GM03348 (cell line): ENCODE data around the gene PEX5L.

Source experiments
- DNase-seq: peaks from one replicate; pipeline ENCODE4 v3.0.0; 2012; ENCODE audit warnings: low spot score

Gene PEX5L

GRCh38 chr3:179897231-179897630 lies 139.5 kb downstream of the PEX5L start:
- DNase-seq, result no peak

DNA sequence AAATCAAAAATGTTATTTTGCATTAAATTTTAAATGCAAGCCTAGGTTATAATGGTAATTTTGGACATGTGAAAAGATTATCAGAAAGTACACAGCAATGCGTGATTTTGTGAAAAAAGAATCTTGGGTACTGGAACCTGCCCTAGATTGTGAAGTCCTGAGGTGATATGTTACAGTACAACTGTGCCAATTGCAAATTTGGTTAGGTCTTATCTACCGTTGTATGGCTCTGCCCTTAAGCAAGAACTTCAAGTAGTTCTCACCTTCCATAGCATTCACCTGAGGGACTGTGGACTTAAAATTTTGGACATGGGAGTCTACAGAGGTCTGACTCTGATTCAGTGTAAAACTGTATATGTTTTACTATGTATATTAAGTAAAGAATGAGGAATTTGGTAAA lies 140.2 kb downstream of the PEX5L start:
- no peak for DNase-seq

DNA sequence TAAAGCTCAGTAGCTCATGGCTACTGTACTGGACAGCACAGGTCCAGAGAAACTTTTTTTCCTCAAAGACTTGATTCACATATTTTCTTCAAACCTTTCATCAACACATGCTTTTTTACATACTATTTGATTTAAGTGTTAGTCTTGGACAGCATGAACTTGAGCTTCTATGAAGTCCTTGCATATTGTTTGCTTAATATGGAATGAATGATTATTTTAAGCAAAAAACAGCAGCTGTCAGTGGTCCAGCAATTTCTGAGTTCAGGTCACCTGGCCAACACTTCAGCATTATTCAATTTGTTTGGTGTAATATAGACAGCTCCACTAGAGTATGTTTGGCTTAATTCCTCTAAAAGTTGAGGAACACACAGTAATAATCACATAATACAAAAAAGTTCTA lies 141.4 kb downstream of the PEX5L start:
- no peak for DNase-seq

DNA sequence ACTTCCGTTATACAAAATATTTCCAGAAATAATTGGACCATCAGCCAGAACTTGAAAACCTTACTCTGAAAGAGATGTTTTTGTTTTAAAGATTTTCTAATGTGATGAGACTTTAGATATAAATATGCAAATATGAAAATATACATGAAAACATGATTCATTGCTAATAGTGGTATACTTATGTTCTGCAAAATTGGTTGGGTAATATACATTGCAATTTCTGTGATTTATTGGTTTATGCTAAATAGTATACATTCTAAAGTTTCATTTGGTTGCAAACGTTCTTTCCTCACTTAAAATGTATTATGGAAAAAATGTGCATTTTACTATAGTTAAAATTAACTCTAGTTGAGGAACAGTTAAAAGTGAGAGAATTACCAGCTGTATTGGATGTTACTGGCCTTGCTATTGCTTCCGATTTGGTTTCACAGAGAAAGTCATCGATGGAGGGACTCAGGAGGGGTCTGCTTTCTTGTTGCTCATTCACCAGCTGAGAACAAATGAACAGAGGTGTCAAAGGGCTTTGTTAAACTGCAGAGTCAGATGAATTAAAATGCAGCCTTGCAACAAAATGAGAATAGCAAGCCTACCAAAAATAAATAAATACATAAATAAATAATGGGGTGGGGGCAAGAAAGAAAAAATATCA lies 149.3 kb downstream of the PEX5L start:
- no peak for DNase-seq

- DNase-seq, result no peak
These were observed 150.8 kb downstream of the PEX5L start for GRCh38 chr3:179885950-179886349.

GRCh38 chr3:179884136-179884535 lies 152.6 kb downstream of the PEX5L start:
- DNase-seq, result no peak

- DNase-seq, result no peak
These were observed 154.4 kb downstream of the PEX5L start for GRCh38 chr3:179882292-179882691.

DNA sequence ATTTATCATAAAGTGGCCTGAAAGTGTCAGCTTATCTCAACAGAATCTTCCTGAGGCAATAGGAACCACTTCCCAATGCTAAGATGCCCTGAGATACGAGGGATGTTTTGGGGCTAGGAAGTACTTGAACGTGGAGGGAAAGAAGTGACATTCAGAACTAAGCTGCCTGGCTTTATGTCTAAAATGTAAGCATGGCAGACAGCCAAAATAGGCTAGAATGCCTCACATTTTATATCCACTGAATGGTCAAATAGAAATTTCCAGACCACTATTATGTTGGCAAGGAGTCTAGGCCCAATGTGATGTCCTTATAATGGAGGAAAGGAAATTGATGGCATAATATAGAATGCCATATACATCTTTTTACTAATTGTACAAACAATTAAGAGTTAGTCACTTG lies 154.9 kb downstream of the PEX5L start:
- no peak for DNase-seq

DNA sequence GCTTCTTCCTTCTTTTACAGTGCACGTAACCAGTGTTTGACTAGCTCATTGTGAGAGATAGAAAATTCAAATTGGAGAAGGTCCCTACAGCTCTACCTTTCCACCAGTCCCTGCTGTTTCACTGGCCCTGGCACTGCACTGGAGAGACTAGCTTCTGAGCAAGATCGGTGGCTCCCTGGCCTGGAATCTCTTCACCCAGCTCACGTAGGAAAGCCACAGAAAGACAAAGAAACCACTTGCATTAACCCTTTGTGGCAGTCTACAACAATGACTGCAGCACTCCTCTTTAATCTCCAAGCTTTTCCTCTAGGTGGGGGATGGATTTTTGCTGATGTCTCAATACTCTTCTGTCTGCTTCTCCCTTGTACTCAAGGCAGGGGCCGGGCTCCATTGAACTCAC lies 155.9 kb downstream of the PEX5L start:
- no peak for DNase-seq

DNA sequence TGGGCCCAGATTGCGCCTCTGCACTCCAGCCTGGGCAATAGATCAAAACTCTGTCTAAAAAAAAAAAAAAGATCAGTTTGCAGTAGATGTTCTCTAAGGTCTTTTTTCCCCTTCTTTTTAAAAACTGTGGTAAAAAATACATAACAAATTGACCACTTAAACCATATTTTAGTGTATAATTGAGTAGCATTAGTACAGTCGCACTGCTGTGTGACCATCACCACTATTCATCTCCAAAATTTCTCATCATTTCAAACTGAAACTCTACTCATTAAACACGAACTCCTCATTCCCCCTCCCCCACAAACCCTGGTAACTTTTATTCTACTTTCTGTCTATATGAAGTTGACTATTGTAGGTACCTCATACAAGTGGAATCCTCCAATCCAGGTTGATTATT lies 160.3 kb downstream of the PEX5L start:
- no peak for DNase-seq

DNA sequence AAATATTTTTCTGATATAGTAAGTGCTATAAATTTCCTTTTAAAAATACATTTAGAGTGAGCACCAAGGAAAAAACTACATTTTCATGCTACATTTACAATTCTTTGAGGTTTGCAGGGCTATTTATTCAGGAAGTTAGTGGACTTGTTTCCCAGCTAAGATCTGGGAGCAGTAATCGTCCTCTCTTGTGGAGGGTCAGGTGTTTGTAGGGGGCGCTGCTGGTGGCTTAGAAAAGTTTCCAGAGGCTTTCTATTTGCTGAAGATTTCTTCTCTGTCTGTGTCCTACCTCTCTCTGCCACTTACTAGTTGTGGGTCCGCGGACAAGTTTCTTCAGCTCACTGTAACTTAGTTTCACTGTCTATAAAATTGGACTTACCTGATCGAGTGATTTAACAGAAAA lies 163.9 kb downstream of the PEX5L start:
- no peak for DNase-seq

GRCh38 chr3:179871782-179872181 lies 165.0 kb downstream of the PEX5L start:
- DNase-seq, result no peak

DNA sequence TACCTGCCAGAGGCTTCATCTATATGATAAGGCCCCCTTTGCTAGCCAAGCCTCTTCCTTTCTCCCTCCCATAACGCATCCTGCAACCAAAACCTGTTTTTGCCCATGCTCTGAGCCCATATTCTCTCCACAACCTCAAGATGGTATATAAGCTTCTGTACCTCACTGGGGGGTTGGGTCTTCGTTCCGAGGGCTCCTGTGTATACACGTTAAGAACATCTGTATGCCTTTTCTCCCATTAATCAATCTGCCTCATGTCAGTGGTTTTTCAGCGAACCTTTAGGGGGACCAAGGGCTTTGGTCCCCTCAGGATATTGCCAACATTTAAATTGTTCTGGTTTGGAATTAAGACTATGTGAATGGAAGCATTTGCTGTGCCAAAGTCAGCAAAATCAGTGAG lies 168.0 kb downstream of the PEX5L start:
- no peak for DNase-seq

GRCh38 chr3:179867961-179868360 lies 168.8 kb downstream of the PEX5L start:
- no peak for DNase-seq

DNA sequence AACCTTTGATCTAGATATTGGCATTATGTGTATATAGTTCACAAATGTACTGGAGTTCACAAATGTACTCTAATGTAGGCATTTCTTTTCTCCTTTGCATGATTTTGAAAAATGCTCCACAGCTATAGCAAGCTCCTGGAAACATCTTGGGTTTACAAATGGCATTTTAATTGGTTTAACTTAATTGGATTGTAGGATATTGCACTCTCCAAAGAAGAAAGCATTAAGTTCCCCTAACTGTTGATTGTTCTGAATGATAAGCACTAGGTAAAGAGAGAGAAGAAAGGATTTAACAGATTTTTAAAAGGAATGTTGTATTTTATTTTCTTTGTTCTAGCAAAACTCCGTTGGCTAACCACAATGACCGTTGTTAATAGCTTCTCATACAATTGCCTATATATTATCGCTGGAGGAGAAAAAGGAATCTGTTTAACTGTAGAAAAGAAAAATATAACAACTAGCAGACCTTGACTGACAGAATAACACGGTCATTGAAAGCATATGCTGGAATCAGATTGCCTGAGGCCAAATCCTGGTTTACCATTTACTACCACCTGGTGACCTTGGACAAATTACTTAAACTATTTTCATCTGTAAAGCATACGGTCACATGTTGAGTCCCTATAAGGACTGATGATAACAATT lies 170.8 kb downstream of the PEX5L start:
- DNase-seq, result no peak

- no peak for DNase-seq
These were observed 174.8 kb downstream of the PEX5L start for GRCh38 chr3:179861953-179862352.

DNA sequence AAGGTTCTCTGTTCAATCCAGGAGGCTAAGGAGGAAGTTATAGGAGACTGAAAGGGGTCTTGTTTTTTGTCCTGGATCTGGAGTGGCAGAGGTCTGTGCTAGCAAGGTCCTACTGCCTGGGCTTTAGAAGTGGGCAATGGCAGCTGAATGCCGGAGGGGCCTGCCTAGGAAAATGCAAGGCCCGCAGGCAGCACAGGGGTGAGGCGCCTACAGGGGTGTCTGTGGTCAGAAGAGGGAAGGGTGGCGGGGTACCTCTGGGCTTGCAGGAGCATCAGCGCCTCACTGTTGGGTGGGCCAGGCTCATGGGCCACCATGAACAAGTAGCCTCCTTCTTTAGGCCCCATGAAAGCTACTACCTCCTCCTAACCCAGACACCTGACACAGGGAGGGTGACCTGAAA lies 175.4 kb downstream of the PEX5L start:
- DNase-seq, result no peak

GRCh38 chr3:179860275-179861107 lies 176.2 kb downstream of the PEX5L start:
- no peak for DNase-seq

GRCh38 chr3:179853176-179853575 lies 183.6 kb downstream of the PEX5L start:
- DNase-seq, result peak; percentile 35

DNA sequence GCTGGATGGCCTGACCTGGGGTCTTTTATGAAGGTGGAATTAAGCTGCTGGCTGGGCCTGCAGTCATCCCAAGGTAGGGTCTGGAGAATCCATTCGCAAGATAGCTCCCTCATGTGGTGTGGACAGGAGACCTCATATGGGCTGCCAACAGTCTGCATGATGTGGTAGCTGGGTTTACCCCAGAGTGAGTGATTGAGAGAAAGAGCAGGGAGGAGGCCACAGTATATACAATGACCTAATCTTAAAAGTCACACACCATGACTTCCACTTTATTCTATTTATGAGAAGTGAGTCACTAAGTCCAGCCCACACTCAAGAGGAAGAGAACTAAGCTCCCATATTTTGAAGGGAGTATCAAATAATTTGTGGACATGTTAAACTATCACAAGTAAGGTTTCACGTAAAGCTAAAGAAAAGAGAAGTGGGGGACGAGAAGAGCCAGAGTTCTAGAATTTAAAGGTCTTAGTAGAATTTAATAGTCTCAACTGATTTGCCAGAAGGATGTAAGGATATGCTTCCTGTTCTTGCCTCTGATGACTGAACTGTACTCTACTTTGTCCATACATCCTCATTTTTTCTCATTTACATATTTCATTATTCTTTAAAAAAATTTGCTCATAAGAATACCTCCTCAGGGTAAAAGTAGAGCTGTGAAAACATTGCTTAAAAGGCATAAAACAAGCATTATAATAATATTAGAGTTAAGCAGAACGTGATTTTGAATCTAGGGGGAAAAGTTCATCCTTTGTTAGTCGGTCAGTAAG lies 184.4 kb downstream of the PEX5L start:
- no peak for DNase-seq

GRCh38 chr3:179848711-179849110 lies 188.0 kb downstream of the PEX5L start:
- no peak for DNase-seq

- no peak for DNase-seq
These were observed 194.7 kb downstream of the PEX5L start for GRCh38 chr3:179842061-179842460.

GRCh38 chr3:179840985-179841384 lies 195.8 kb downstream of the PEX5L start:
- peak; percentile 19 for DNase-seq
